Measurements from ENCODE around the gene MPHOSPH6.

The MPHOSPH6 gene

GRCh38 chr16:82176204-82176603, 6.2 kb upstream of the MPHOSPH6 start:
- H3K4me3 ChIP-seq (ENCODE audit: insufficient read depth, low read depth, low read length), result no peak overlapping the region
- H3K9me3 ChIP-seq (ENCODE audit: control insufficient read depth, low read length), result no peaks in the 10 kb centered on the region
- peaks cover 16% of the 10 kb centered on the region for H3K27me3 ChIP-seq (ENCODE audit: control insufficient read depth, insufficient read depth, low read length, poor library complexity, severe bottlenecking)
- H3K36me3 ChIP-seq (ENCODE audit: control insufficient read depth, insufficient read depth, low read length), result no peaks in the 10 kb centered on the region
- no peaks in the 10 kb centered on the region for H3K4me1 ChIP-seq (ENCODE audit: control insufficient read depth, insufficient read depth, low read length)
- 92 to 100% methylated on average over 2 of the region's 3 CpGs for WGBS, 2 experiments
- no peak overlapping the region for H3K27ac ChIP-seq (ENCODE audit: insufficient read depth, low read depth, low read length, poor library complexity, severe bottlenecking)

DNA sequence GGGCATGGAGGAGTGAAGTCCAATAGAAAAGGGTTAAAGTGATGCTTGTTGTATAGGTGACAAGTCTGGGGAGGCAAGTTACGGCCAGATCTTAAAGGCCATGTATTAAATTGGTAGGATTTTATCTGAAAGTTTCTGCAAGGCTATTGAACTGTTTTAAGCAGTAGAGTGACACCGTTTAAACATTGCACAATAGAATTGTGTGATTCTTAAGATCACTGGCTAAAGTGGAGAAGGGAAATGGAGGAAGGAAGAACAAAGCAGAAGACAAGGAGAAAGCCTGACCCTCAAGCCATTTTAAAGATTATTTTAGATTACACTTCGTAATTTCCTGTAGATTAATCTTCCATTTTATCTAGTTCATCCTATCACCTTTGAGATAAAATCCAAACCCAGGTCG, 5.6 kb upstream of the MPHOSPH6 start:
- Histone ChIP-seq H3K27me3 (ENCODE audit: control insufficient read depth, insufficient read depth, low read length, poor library complexity, severe bottlenecking) (peaks cover 21% of the 10 kb centered on the region), H3K36me3 (ENCODE audit: control insufficient read depth, insufficient read depth, low read length) (no peaks in the 10 kb centered on the region), H3K27ac (ENCODE audit: insufficient read depth, low read depth, low read length, poor library complexity, severe bottlenecking) (no peak overlapping the region), H3K4me3 (ENCODE audit: insufficient read depth, low read depth, low read length) (no peak overlapping the region), H3K9me3 (ENCODE audit: control insufficient read depth, low read length) (no peaks in the 10 kb centered on the region), H3K4me1 (ENCODE audit: control insufficient read depth, insufficient read depth, low read length) (no peaks in the 10 kb centered on the region)
- WGBS, 2 experiments, result 90 to 92% methylated on average over 4 of the region's 4 CpGs

DNA sequence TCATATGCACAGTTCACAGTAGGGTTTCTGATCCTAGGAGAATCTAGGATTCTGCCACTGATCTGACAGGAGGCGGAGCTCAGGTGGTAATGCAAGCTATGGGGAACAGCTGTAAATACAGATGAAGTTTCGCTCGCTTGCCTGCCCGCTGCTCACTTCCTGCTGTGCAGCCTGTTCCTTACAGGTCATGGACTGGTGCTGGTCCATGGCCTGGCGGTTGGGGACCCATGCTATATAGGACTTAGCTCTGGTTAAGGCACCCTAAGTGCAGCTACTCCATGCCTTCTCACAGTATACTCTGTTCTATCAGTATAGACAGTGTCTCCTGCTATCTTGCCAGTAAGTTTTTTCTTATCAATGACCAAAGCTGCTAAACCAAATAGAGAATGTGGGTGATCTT, 2.4 kb downstream of the MPHOSPH6 start:
- no peaks in the 10 kb centered on the region for H3K4me1 ChIP-seq (ENCODE audit: control insufficient read depth, insufficient read depth, low read length)
- H3K4me3 ChIP-seq (ENCODE audit: insufficient read depth, low read depth, low read length), result no peak overlapping the region
- H3K9me3 ChIP-seq (ENCODE audit: control insufficient read depth, low read length), result no peaks in the 10 kb centered on the region
- H3K36me3 ChIP-seq (ENCODE audit: control insufficient read depth, insufficient read depth, low read length), result peaks cover 31% of the 10 kb centered on the region
- peaks cover 23% of the 10 kb centered on the region for H3K27me3 ChIP-seq (ENCODE audit: control insufficient read depth, insufficient read depth, low read length, poor library complexity, severe bottlenecking)
- 95 to 98% methylated on average over 5 of the region's 5 CpGs for WGBS, 2 experiments
- no peak overlapping the region for H3K27ac ChIP-seq (ENCODE audit: insufficient read depth, low read depth, low read length, poor library complexity, severe bottlenecking)

- H3K36me3 ChIP-seq (ENCODE audit: control insufficient read depth, insufficient read depth, low read length), result peaks cover 29% of the 10 kb centered on the region
- no peaks in the 10 kb centered on the region for H3K9me3 ChIP-seq (ENCODE audit: control insufficient read depth, low read length)
- no peak overlapping the region for H3K27ac ChIP-seq (ENCODE audit: insufficient read depth, low read depth, low read length, poor library complexity, severe bottlenecking)
- H3K4me1 ChIP-seq (ENCODE audit: control insufficient read depth, insufficient read depth, low read length), result no peaks in the 10 kb centered on the region
- no peak overlapping the region for H3K4me3 ChIP-seq (ENCODE audit: insufficient read depth, low read depth, low read length)
- 80% methylated on average over 6 of the region's 6 CpGs for WGBS, 2 experiments
- no peaks in the 10 kb centered on the region for H3K27me3 ChIP-seq (ENCODE audit: control insufficient read depth, insufficient read depth, low read length, poor library complexity, severe bottlenecking)
These were observed 9.8 kb downstream of the MPHOSPH6 start for GRCh38 chr16:82160226-82160625.

DNA sequence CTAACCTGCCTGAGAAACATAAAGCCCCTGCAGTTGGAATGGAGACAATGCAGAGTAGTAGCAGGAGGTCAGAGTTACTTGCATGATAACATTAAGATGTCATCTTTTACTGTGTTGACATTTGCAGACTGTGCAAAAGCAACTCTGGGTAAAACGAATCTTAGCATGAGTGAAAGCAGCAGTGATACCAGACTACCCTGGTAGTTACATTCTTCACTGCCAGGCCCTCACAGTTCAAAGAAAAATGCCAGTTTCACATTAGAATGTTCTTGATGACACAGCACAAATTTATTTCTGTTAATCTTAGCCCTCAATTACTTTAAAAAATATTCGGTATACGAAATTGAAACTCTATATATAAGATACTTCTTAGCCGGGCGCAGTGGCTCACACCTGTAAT, 12.2 kb downstream of the MPHOSPH6 start:
- Histone ChIP-seq H3K27me3 (ENCODE audit: control insufficient read depth, insufficient read depth, low read length, poor library complexity, severe bottlenecking) (no peaks in the 10 kb centered on the region), H3K36me3 (ENCODE audit: control insufficient read depth, insufficient read depth, low read length) (peaks cover 19% of the 10 kb centered on the region), H3K27ac (ENCODE audit: insufficient read depth, low read depth, low read length, poor library complexity, severe bottlenecking) (no peak overlapping the region), H3K4me3 (ENCODE audit: insufficient read depth, low read depth, low read length) (no peak overlapping the region), H3K4me1 (ENCODE audit: control insufficient read depth, insufficient read depth, low read length) (no peaks in the 10 kb centered on the region), H3K9me3 (ENCODE audit: control insufficient read depth, low read length) (no peaks in the 10 kb centered on the region)
- WGBS, 2 experiments, result 92 to 97% methylated on average over 5 of the region's 5 CpGs

GRCh38 chr16:82157534-82157812, 12.6 kb downstream of the MPHOSPH6 start:
- WGBS, 2 experiments, result 85 to 96% methylated on average over 2 of the region's 2 CpGs
- no peaks in the 10 kb centered on the region for H3K27me3 ChIP-seq (ENCODE audit: control insufficient read depth, insufficient read depth, low read length, poor library complexity, severe bottlenecking)
- no peaks in the 10 kb centered on the region for H3K9me3 ChIP-seq (ENCODE audit: control insufficient read depth, low read length)
- no peak overlapping the region for H3K4me3 ChIP-seq (ENCODE audit: insufficient read depth, low read depth, low read length)
- H3K36me3 ChIP-seq (ENCODE audit: control insufficient read depth, insufficient read depth, low read length), result peaks cover 16% of the 10 kb centered on the region
- no peak overlapping the region for H3K27ac ChIP-seq (ENCODE audit: insufficient read depth, low read depth, low read length, poor library complexity, severe bottlenecking)
- no peaks in the 10 kb centered on the region for H3K4me1 ChIP-seq (ENCODE audit: control insufficient read depth, insufficient read depth, low read length)

DNA sequence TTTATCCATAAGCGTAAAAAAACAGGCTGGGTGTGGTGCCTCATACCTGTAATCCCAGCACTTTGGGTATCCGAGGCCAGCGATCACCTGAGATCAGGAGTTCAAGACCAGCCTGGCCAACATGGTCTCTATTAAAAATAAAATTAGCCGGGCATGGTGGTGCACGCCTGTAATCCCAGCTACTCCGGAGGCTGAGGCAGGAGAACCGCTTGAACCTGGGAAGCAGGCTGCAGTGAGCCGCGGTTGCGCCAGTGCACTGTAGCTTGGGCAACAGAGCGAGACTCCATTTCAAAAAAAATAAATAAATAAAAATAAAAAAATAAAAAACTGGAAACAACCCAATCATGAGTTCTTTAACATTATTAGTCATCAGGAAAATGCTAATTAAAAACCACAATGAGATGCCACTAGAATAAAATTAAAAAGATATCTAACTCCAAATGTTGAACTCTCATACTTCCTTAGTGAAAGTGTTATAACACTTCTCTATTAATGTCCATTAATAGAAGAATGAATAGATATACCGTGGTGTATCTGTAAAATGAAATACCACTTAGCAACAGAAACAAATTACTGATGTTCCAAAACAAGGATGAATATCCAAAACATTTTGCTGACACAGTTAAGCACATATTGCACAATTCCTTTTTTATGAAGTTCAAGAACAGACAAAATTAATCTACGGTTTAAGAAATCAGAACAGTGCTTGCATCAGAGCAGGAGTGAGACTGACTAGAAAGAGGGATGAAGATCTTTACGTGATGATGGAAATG, 13.1 kb downstream of the MPHOSPH6 start:
- Histone ChIP-seq H3K4me1 (ENCODE audit: control insufficient read depth, insufficient read depth, low read length) (no peaks in the 10 kb centered on the region), H3K9me3 (ENCODE audit: control insufficient read depth, low read length) (no peaks in the 10 kb centered on the region), H3K27ac (ENCODE audit: insufficient read depth, low read depth, low read length, poor library complexity, severe bottlenecking) (no peak overlapping the region), H3K4me3 (ENCODE audit: insufficient read depth, low read depth, low read length) (no peak overlapping the region), H3K36me3 (ENCODE audit: control insufficient read depth, insufficient read depth, low read length) (peaks cover 11% of the 10 kb centered on the region), H3K27me3 (ENCODE audit: control insufficient read depth, insufficient read depth, low read length, poor library complexity, severe bottlenecking) (no peaks in the 10 kb centered on the region)
- 93% methylated on average over 12 of the region's 14 CpGs for WGBS, 2 experiments

GRCh38 chr16:82152641-82153112, 17.3 kb downstream of the MPHOSPH6 start:
- WGBS, 2 experiments, result 90 to 93% methylated on average over 7 of the region's 8 CpGs
- peaks cover 12% of the 10 kb centered on the region for H3K36me3 ChIP-seq (ENCODE audit: control insufficient read depth, insufficient read depth, low read length)

DNA sequence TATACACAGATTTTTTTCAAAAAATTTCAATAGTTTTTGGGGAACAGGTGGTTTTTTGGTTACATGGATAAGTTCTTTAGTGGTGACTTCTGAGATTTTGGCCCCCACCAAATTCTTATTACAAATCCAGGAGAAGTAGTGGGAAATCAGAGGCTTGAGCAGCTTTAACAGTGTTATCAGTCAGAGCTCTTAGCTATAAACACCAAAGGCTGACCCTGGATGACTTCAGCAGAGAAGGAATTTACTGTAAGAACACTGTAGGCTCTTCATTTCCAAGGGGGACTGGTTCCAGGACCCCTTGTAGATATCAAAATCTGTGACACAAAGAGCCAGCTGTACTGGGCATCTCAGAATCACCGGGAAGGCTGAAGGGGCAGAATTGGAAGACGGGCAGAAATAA, 17.8 kb downstream of the MPHOSPH6 start:
- 92 to 96% methylated on average over 2 of the region's 2 CpGs for WGBS, 2 experiments
- H3K9me3 ChIP-seq (ENCODE audit: control insufficient read depth, low read length), result no peaks in the 10 kb centered on the region
- H3K27ac ChIP-seq (ENCODE audit: insufficient read depth, low read depth, low read length, poor library complexity, severe bottlenecking), result no peak overlapping the region
- peaks cover 4% of the 10 kb centered on the region for H3K4me1 ChIP-seq (ENCODE audit: control insufficient read depth, insufficient read depth, low read length)
- no peaks in the 10 kb centered on the region for H3K27me3 ChIP-seq (ENCODE audit: control insufficient read depth, insufficient read depth, low read length, poor library complexity, severe bottlenecking)
- peaks cover 16% of the 10 kb centered on the region for H3K36me3 ChIP-seq (ENCODE audit: control insufficient read depth, insufficient read depth, low read length)
- no peak overlapping the region for H3K4me3 ChIP-seq (ENCODE audit: insufficient read depth, low read depth, low read length)

More at GRCh38 chr16:82152641-82153112, 17.3 kb downstream of the MPHOSPH6 start:
- no peak overlapping the region for H3K4me3 ChIP-seq (ENCODE audit: insufficient read depth, low read depth, low read length)
- no peak overlapping the region for H3K27ac ChIP-seq (ENCODE audit: insufficient read depth, low read depth, low read length, poor library complexity, severe bottlenecking)
- H3K27me3 ChIP-seq (ENCODE audit: control insufficient read depth, insufficient read depth, low read length, poor library complexity, severe bottlenecking), result no peaks in the 10 kb centered on the region
- peaks cover 4% of the 10 kb centered on the region for H3K4me1 ChIP-seq (ENCODE audit: control insufficient read depth, insufficient read depth, low read length)
- H3K9me3 ChIP-seq (ENCODE audit: control insufficient read depth, low read length), result no peaks in the 10 kb centered on the region

GRCh38 chr16:82150549-82150948, 19.5 kb downstream of the MPHOSPH6 start:
- H3K36me3 ChIP-seq (ENCODE audit: control insufficient read depth, insufficient read depth, low read length), result peaks cover 21% of the 10 kb centered on the region
- whole genome bisulfite sequencing, 2 experiments, result 89 to 100% methylated on average over 1 of the region's 1 CpG
- peaks cover 11% of the 10 kb centered on the region for H3K4me1 ChIP-seq (ENCODE audit: control insufficient read depth, insufficient read depth, low read length)
- H3K27ac ChIP-seq (ENCODE audit: insufficient read depth, low read depth, low read length, poor library complexity, severe bottlenecking), result no peak overlapping the region
- H3K27me3 ChIP-seq (ENCODE audit: control insufficient read depth, insufficient read depth, low read length, poor library complexity, severe bottlenecking), result no peaks in the 10 kb centered on the region
- no peak overlapping the region for H3K4me3 ChIP-seq (ENCODE audit: insufficient read depth, low read depth, low read length)
- no peaks in the 10 kb centered on the region for H3K9me3 ChIP-seq (ENCODE audit: control insufficient read depth, low read length)

Measured in ectodermal cell (in vitro differentiated cells).